ENCODE data around the gene GRM8.

The GRM8 gene

DNA sequence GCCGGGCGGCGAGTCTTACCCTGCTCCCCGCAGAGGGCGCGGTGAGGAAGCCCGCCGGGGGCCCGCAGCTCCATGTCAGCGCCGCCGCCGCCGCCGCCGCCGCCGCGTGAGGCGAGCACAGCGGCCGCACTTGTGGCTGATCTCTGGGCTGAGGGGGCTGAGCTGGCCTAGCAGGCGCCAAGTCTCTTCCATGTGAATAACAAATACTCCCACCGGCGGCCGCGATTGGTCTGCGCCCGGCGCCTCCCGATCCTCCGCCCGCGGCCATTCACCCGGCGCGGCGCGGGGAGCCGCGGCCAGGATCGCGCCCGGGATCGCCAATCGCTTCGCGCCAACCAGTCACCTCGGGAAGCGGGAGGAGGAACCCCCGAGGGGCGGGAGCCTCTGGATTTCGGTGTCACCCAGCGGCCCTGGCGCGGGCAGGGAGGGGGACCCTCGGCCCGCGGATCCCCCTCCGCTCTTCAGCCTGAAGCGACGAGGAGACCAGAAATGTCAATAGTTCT lies at the start of gene GRM8:
TSS of gene GRM8 (minus strand) at position 164 of the 503 bp plus-strand sequence.
- DNase-seq = no peak

DNA sequence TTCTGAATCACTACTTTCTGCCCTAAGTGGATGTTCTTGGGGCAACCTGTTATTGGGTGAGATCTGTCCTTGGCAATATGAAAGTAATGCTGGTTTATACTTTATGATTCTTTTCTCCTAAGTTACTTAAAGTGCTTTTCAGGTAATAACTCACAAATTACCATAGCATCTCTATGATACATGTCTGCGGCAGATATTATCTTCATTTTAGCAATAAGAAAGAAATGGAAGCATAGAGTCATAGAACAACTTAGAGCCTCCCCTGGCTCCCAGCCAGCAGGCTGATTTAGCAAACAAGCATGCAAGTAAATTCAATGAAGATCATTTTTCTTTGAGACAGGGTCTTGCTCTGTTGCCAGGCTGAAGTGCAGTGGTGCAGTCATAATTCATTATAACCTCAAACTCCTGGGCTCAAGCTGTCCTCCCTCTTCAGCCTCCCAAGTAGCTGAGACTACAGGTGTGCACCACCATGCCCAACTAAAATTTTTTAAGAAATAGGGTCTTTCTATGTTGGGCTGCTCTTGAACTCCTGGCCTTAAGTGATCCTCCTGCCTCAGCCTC lies 38.1 kb upstream of the GRM8 start:
- no peak for DNase-seq

DNA sequence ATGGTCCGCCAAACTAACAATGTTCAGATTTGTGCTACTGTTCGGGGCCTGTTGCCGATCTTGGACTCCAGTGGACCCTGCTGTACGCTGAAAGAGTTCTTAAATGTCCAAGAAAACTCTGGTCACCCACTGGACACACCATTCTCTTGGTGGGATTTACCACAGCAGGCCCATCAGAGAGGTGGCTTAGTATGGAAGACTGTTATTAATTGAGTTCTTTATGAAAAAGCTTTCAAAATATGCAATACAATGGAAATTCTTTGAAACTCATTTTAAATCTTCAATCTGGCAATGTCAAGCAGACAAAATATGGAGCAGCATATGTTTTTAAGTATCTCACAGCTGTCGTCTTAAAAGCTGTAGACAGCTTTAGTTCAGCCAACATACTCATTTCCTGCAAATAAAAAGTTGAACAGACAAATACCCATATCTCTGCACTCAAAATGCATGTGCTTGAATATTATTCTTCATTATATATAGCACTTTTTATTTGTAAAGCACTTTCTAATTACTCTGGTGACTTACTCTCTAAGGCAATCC lies 37.4 kb upstream of the GRM8 start:
- no peak for DNase-seq

DNA sequence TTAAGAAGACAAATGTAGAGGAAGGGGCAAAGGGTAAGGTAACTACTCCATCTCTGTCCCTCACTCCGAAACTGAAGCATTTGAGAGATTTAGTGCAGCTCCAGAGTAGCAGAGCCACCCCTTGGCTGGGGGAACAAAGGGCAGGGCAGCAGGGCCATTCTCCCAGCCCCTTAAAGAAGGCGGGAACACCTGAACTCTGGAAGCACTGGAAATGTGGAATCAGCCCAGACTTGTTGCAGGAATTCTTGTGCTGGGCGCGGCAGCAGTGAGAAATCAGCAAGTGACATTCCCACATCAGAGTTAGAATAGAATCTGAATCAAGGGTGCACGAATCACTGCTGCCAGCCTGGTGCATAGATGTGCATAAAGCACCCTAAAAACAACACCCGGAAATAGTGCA lies 34.4 kb upstream of the GRM8 start:
- DNase-seq = no peak

DNA sequence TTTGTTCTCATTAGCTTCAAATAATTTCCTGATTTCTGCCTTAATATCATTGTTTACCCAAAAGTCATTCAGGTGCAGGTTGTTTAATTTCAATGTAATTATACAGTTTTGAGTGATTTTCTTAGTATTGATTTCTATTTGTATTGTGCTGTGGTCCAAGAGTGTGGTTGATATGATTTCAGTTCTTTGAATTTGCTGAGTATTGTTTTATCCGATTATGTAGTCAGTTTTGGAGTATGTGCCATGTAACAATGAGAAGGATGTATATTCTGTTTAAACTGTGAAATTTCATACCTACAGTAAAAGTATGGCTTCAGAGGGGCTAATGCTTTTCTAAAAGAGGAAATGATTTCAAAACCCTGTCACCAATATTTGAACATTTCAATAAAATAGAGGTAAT lies 17.4 kb upstream of the GRM8 start:
- no peak for DNase-seq

DNA sequence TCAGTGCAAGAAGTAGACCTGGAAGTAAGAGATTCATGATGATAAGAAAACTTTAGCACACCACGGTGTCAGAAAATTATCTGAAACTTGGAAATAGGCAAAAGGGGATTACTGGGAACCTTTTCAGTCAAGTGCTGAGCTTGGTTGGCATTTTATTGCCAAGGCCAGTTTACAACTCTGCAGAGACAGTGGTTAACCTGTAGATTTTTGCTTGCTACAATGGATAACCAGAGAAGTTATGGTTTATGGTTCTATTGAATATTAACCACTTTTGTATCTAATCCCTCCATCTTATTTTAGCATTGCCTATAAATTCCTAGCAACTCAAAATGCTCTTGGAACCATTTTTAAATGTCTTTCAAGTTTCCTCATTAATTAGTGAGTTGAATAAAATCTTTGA lies 13.3 kb upstream of the GRM8 start:
- DNase-seq = no peak

DNA sequence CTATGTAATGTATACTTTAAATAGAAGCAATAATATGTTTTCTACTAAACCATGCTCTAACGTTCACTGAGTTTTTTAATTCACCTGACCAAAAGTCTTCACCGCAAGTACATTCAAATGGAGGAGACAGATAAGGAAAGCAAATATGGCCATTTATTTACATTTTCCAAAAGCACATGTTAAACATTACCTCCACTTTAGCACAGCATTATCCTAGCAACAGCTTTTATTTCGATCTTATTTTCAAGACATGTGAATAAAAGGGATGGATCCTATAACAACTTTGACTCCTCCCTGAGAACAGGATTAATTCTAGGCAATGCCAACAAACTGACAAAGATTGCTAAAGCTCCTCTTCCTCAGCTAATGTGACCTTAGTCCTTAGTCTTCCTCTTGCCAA lies 11.5 kb upstream of the GRM8 start:
- no peak for DNase-seq

DNA sequence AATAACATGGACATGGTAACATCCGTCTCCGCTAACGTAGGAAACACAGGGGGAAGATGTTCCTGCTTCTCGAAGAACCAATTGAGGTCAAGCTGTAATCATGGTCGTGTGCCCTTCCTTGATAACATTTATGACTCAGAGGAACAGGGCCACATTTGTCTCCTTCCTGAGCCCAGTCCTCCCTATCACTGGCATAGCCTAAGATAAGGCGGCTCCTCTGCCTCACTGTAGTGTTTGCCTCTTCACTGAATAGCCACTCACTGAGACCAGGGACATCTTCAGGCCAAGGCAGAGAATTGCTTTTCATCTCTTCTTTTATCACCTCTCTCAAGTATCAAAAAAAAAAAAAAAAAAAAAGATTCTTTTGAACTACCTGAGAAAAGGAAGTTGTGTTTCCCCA lies 5.4 kb upstream of the GRM8 start:
- no peak for DNase-seq

DNA sequence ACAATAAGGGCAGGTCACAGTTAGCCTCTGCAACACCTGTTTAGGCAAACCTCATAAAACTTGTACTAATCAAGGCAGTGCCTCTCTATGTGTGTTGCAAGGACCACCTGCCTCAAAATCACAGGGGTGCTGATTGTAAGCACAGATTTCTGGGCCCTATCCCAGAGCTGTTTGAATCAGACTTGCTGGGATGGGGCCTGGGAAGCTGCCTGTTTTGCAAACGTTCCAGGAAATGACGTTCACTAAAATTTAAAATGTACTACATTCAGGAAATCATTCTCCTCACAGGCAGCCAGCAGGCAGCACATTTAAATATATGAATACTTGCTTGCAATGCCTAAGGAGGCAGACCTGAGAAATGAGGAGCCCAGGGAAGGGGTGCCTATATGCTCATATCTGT lies 4.3 kb upstream of the GRM8 start:
- DNase-seq = no peak

DNA sequence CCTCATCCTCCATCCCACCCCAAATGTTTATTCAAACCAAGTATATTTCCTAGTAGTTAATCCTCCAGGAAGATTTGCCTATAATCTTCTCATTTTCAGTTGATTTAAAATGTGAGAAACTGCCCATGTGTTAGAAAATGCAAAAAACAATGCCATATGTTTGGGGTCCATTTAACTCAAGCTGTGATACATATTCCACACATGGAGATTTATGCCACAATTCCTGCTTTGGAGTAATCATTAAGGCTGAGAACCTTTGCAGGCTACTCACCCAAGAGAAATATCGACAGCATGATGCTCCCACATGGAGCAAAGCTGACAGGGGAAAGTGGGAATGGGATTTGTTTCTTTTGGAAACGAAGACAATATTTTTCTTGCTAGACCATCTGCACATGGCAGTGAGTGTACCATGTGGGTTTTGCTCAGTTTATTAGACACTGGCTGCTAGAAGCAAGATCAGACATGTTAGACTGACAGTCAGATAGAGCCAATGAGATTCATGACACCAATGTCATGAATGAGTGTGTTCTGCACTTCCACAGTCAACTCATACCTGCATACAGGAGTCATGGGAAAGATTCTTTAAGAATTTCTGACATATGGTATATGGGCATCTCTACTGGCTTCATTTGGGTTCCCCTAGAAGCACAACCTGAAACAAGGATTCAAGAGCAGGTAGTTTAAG lies 3.4 kb upstream of the GRM8 start:
- no peak for DNase-seq

DNA sequence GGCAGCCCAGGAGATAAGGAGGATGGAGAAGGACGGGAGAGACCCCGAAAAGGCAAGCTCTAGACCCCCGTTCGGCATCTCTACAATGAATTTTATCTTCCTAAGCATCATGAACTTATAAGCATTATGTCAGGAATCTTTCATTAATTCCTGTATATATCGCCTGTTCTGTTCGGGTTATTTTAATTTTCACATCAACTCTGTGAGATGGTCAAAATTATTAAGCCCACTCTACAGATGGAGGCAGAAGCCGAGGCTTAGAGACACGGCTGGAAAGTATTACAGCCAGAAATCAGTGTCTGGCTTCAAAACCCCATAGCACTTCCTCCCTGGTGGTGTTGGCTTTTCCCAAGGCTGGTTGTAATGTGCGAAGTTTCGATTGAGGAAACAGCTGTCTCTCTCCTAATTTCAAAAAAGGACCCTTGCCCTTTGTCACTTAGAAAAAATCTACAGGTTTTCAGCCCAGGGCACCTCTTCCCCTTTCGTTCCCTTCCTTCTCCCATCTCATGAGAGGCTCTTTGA lies 1.5 kb upstream of the GRM8 start:
- DNase-seq = no peak

DNA sequence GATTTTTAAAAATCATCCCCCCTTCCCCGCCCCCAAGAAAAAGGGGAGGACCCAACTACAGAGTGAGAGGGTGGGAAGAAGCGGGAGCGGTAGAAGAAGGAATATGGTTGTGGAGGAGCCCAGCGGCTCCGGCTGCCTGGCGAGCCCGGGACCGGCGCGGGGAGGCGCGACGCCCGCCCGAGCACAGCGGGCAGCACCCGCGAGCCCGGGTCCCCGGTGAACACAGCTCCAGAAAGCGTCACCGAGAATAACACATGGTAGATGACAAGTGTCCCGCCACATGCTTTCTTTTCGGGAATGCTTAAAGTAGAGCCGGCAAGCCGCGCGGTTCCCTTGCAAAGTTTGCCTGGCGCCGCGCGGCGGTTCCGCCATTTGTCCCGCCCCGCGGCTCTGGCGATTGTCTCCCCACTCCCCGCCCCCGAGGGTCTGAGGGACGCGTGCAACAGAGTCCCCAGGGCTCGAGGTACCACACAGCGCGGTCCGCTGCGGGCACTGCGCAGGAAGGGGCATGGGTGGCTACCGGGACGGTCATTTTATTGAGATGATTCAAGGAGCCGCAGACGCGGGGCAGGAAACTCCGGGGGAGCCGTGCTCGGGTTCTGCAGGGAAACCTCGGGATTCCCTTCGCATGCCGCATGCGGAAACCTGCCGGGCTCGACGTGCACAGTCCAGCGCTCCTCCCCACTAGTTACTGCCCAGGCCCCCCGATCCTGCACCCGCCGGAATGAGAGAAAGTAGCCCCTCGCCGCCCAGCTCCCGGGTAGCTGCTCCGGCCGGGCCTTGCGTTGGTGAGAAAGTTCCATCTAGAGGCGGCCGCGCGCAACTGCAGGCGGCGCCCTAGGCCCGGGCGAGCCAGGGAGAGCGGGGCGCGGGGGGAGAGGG lies 781 bp upstream of the GRM8 start:
- DNase-seq = peak; percentile 4

DNA sequence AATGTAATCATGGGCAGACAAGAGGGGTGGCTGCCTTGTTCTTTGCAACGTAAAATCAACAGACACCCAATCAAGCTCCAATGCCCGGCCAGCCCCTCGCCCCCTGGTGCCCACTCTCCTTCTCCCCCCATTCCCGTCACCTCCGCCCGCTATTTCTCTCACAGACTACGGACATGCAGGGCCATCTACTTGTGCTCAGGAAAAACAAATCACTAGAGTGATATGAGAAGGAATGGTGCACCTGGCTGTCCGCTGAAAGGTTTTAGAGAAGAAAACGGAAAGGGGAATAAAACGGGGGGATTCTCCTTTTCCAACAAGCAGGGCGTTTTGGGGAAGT lies 396 bp downstream of the GRM8 start:
- no peak for DNase-seq

DNA sequence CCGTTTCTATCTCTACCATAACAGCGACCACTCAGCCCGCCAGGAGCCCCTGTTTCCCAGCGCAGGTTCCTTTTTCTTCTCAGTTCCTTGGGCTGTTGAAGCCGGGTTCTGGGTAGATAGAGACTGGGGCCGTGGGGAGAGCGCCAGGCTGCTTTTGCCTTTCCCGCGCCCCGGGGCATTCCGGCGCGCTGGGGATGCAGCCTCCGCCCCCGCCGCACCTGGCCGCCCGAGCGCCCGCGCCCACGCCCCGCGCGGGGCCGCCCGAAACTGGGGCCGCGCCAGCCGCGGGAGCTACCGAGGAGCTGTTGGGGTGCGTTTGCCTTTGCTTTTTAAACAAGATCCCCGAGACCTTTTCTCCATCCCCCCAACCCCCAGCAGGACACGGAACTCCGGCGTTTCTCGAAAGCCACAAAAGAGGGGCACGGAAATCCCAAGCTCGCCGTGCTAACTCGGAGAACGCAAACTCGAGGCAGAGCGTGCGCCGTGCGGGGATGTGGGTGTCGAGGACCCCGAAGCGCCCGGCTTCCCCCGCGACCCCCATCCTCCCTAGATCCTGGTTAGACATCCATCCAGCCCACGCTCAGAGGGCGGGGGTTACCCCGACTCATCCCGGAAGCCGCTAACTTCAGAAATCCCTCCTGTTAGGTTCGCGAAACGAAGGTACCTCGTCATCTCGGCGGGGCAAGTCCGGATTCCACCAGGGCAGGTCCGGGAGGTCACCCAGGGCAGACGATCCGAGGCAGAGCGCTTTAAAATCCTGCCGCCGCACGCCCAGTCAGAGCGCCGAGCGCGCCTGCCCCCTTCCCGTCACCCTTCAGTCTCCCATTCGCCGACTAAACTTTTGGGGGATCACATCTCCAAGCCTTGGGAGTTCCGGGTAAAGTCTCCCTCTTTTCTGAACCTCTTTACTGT lies 1.0 kb downstream of the GRM8 start:
- no peak for DNase-seq

DNA sequence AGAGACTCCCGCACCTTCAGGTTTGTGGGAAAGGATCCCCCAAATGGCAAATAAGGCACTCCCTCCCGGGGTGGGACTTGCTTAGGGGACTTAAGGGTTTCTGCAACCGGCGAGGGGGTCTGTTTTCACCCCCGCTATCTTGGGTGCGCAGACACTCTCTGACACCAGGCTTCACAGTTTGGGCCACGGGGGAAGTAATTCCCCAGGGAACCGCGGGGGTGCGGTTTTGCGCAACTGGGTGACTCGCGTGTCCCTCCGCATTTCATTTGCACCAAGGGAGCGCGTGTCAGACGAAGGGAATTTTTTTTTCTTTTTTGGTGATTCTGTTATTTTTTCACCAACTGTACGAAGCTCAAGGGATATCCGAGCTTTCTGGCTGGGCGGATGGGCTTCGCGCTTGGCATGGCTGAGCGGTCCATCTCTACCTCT lies 1.7 kb downstream of the GRM8 start:
- DNase-seq = no peak

DNA sequence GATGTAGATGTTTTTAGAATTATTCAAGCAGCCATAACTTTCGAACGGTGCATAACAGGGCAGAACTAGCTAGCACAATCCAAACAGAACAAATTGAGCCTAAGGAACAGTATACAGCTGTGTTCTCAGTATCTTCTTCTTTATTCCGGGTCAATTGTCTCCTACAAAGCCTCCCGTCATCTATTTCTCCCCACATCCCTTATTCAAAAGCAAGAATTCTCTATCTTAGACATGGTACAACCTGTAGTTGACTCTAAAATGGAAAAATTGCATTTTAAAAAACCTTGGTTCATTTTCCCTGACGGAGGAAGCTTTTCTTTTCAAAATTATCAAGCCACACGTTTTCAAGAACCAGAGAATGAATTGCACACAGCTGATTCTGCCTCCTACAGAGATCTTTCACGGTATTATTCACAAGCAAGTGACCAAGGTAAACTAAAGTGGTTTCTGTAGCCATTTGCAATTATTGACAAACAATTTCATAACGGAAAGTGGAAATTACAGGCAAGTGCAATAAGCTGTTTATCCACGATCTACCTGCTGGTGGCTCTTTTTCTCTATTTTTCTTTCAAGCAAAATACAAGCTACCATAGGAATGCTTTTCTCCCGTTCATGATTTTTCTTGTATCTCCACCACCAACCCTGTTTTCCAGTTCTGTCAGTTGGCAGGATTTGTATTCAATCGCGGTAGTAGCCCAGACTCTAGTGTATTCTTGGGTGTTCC lies 2.3 kb downstream of the GRM8 start:
- no peak for DNase-seq

DNA sequence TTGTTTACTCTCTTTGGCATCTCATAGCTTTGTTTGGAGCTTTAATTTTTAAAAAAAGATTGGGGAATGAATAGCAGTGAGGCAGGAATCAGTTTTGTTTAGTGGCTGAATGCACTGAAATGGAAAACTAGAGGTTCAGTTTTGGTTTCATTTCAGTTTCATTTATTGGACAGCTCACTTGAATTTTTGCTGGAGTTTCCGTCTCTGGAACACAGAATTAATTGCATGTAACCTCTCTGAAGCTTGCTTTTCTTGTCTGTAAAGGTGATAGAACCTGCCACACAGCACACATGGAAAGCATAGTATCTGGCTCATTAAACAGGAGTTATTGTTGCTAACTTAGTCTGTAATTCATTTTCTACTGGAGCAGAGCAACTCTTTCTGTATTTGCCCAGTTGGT lies 7.1 kb downstream of the GRM8 start:
- DNase-seq = no peak

DNA sequence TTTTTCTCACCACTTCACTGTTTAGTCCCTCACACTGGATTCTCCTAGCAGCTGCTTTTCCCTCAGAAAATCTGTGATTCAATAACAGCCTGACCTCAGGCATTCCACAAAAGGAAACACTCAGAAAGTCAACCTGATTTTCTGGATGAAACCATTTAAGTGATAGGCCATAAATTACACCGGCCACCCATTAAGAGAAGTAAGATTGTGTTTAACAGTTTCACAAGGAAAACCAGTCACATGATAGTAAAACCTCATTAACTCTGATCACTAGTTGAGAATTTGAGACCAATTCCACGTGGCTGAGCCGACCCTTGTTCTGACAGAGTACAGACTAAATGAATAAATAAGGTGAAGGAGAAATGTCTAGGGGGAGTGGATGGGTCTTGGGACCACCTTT lies 7.7 kb downstream of the GRM8 start:
- no peak for DNase-seq

DNA sequence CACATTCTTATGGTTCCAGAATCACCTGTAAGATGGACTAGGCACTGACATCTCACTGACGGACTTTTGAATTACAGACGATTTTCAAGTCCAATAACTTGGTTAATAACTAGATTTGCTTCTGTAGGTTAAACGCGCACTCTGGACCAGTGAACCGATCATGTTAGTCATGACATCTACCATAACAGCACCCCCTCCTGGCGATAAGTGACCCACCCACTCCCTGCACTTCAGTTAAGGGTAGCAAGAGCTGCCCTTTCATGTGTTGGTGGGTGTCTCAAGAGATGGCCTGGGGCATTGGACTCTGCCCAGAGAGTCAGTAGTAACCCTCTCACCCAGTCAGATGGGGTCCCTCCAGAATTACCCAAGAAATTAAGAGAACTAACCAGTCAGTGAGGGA lies 12.9 kb downstream of the GRM8 start:
- DNase-seq = no peak

DNA sequence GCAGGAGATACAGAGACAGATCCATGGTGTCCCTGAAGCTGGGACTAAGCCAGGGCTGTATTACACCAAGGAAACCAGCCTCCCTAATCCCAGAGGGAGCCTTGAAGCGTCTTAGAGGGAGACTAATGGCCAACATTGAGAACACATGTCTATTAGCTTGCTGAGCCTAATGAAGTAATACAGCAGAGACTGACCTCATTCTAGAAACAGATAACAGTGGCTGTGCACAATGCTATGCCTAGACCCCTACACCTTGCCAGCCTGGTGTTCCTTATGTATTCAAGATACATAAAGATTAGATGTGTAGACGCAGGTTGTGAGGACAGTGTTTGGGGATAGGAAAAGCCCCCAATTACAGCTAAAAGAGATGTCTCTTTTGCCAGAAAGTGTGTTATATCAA lies 19.1 kb downstream of the GRM8 start:
- DNase-seq = no peak

DNA sequence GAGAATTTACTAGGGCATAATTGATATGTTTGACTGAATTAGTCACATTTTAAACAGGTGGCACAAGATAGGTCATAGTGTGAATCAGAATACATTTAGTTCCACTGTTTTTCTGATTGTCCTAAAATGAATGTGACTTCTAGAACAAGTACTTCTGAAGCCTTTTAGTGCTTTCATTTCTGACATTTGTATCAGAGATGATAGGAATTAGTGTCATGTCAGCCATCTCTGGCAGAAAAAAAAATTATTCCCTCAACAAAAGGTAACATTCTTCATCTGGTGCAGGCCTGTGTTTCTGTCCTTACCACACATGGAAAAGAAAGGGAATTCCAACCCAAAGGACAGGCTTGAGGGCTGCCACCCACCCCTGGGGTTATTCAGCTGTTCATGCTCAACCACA lies 21.3 kb downstream of the GRM8 start:
- no peak for DNase-seq

Data from MV-4-11 (cell line).